Skeletal muscle tissue (tissue), 4 donors: ENCODE measurements around the gene NPC1L1. TPM values are rescaled to one million over a fixed set of nuclear protein-coding genes. Genes with fewer than 3 reads are reported as not detected.

ENCODE experiments used
- H3K27ac ChIP-seq: one replicate; pipeline ENCODE4 v1.7.0; 2013; ENCODE audit warnings: mild to moderate bottlenecking, low read depth, low read length, inconsistent platforms
- H3K27me3 ChIP-seq, 3 donors: one replicate each; pipeline ENCODE4 v1.7.0; 2013; ENCODE audit warnings: low read length in 3 of 3; ENCODE audit not compliant: control insufficient read depth in 3 of 3, insufficient read depth in 3 of 3
- H3K36me3 ChIP-seq, 3 donors: one replicate each; pipeline ENCODE4 v1.7.0; 2013; ENCODE audit warnings: low read length in 3 of 3; ENCODE audit not compliant: control insufficient read depth in 3 of 3, insufficient read depth in 3 of 3
- H3K4me1 ChIP-seq, 3 donors: one replicate each; pipeline ENCODE4 v1.7.0; 2013; ENCODE audit warnings: low read length in 3 of 3, mild to moderate bottlenecking in 3 of 3; ENCODE audit not compliant: control insufficient read depth in 3 of 3, insufficient read depth in 3 of 3
- H3K4me3 ChIP-seq, 3 donors: one replicate each; pipeline ENCODE4 v1.7.0; 2013; ENCODE audit warnings: low read length in 3 of 3
- H3K9ac ChIP-seq, 3 donors: one replicate each; pipeline ENCODE4 v1.7.0; 2013; ENCODE audit warnings: low read length in 3 of 3, mild to moderate bottlenecking in 3 of 3, moderate library complexity in 2 of 3, low read depth in 1 of 3
- H3K9me3 ChIP-seq, 3 donors: one replicate each; pipeline ENCODE4 v1.7.0; 2013; ENCODE audit warnings: low read length in 3 of 3; ENCODE audit not compliant: control insufficient read depth in 3 of 3
- total RNA-seq: library from RNA; depleted of rRNA; stranded (reverse); fragments of >200 nt; gene quantifications from one replicate; pipeline ENCODE4 v1.2.3, GENCODE V29; 2014
- donor health status: Osteomylitis.

Gene NPC1L1
- total RNA-seq, 1 donor from 2014 or later = not detected

DNA sequence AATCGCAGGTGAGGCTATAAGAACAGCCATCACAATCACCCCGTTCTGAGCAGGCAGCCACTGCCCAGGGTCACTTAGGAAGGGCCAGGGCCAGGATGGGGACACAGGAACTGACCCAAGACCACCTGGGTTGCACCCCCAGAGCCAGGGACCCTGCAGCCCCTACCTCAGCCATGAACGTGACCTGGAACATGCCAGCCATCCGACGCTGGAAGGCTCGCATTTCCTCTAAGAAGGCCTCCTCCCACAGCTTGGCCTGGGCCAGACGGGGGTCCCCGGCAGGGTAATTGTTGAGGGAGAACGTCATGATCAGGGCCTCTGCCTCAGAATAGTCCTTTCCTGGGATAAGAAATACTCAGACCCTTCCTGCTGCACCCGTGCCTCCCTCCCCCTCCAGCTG, 5.0 kb downstream of the NPC1L1 start:
- H3K9me3 ChIP-seq = no peaks in the 10 kb centered on the region
- H3K4me3 ChIP-seq = no peak overlapping the region
- H3K27ac ChIP-seq = no peak overlapping the region
- H3K27me3 ChIP-seq = no peaks in the 10 kb centered on the region
- no peaks in the 10 kb centered on the region for H3K4me1 ChIP-seq
- no peak overlapping the region for H3K9ac ChIP-seq
- no peaks in the 10 kb centered on the region for H3K36me3 ChIP-seq

DNA sequence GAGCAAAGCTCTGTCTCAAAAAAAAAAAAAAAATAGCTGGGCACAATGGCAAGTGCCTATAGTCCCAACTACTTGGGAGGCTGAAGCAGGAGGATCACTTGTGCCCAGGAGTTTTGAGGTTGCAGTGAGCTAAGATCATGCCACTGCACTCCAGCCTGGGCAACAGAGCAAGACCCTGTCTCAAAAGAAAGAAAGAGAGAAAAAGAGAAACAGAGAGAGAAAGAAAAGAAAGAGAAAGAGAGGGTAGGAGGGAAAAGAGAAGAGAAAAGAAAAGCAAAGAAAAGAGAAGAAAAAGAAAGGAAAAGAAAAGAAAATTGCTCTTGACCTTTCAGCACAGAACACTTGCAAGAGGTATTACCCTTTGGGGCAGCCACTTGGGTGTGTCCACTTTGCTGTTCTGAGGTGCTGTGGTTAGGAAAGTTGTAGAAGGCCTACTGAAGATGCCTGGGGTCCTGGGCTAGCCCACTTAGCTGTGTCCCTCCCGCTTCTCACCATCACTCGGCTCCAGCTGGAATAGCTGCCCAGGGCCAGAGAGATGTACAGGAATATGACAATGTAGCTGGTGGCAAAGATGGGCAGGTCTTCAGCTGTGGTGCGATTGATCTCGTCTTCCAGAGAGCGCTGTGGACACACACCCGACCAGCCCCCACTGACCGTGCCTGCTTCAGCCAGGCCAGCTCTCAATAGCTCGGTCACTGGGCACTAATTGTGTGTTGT, 5.6 kb downstream of the NPC1L1 start:
- H3K27me3 ChIP-seq = no peaks in the 10 kb centered on the region
- no peak overlapping the region for H3K4me3 ChIP-seq
- no peak overlapping the region for H3K27ac ChIP-seq
- H3K9ac ChIP-seq = no peak overlapping the region
- no peaks in the 10 kb centered on the region for H3K9me3 ChIP-seq
- no peaks in the 10 kb centered on the region for H3K36me3 ChIP-seq
- no peaks in the 10 kb centered on the region for H3K4me1 ChIP-seq

DNA sequence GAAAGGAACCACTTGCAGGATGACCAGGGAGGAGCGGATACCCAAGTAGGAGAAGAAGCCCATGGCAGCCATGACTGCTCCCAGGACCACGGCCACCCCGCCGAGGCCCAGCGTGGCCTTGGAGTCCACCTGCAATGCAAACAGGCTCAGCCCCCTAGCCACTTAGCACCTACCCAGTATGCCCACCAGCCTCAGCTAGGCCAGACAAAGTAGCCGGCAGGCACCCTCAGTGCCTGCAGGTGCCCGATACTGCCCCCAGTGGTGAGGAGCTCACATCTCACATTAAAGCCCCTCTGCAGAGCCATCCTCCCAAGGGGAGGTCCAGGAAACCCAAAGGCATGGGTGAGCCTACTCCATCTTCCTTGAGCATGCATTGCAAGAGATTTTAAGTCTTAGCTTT, 6.6 kb downstream of the NPC1L1 start:
- Histone ChIP-seq H3K36me3 (no peaks in the 10 kb centered on the region), H3K9me3 (no peaks in the 10 kb centered on the region), H3K27ac (no peak overlapping the region), H3K27me3 (no peaks in the 10 kb centered on the region), H3K4me1 (no peaks in the 10 kb centered on the region), H3K9ac (no peak overlapping the region), H3K4me3 (no peak overlapping the region)

DNA sequence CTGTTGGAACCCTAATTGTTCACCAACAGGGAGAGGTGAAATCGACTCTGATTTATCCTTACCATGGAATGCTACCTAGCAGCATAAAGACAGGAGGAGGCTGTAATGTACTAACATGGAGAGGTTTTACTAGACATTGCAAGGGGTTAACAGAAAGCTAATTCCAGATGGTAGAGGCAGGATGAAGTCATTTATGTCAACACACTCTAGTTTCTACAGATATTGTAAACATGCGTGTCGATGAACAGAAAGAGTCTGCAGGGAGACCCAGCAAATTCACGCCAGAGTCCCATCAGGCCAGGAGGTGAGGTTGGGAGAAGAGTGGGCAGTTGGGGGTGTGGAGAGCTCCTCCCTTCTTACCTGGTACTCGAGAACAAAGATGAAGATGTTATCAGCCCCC, 7.0 kb downstream of the NPC1L1 start:
- Histone ChIP-seq H3K9me3 (no peaks in the 10 kb centered on the region), H3K36me3 (no peaks in the 10 kb centered on the region), H3K4me1 (no peaks in the 10 kb centered on the region), H3K9ac (no peak overlapping the region), H3K27me3 (no peaks in the 10 kb centered on the region), H3K4me3 (no peak overlapping the region), H3K27ac (no peak overlapping the region)

DNA sequence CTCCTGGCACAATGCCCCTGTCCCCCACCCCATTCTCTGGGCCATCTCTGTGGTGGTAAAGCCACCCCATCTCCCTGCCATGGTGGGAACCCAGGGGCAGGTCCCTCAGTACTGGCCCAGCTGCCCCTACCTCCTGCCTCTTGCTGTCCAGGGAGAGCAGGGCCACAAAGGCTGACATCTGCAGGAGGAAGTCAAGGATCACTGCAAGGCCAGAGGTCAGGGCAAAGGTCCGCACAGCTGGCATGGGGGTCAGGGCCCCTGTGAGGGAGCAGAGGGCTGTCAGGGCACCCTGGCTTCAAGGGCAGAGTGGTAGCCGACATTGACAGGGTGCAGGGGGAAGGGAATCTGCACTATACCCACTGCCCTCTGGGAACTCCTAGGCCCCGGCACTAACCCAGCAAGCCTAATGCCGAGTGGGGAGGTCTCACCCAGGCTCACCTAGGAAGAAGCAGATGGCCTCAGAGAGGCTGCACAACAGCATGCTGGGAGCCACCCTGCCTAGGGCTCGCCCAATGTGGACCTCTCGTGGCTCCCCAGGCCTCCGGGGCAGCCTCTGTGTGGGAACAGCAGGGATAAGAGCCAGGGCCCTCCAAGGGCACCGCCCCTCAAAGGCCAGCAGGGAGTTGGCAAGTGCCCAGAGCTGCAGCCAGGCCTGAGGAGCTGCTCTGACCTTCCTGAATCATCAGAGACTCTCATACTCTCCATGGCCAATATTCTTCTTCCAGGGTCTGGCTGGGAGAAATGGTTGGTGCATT, 7.7 kb downstream of the NPC1L1 start:
- no peak overlapping the region for H3K9ac ChIP-seq
- H3K4me1 ChIP-seq = no peaks in the 10 kb centered on the region
- H3K4me3 ChIP-seq = no peak overlapping the region
- H3K27ac ChIP-seq = no peak overlapping the region
- H3K36me3 ChIP-seq = no peaks in the 10 kb centered on the region
- H3K27me3 ChIP-seq = no peaks in the 10 kb centered on the region
- H3K9me3 ChIP-seq = no peaks in the 10 kb centered on the region

DNA sequence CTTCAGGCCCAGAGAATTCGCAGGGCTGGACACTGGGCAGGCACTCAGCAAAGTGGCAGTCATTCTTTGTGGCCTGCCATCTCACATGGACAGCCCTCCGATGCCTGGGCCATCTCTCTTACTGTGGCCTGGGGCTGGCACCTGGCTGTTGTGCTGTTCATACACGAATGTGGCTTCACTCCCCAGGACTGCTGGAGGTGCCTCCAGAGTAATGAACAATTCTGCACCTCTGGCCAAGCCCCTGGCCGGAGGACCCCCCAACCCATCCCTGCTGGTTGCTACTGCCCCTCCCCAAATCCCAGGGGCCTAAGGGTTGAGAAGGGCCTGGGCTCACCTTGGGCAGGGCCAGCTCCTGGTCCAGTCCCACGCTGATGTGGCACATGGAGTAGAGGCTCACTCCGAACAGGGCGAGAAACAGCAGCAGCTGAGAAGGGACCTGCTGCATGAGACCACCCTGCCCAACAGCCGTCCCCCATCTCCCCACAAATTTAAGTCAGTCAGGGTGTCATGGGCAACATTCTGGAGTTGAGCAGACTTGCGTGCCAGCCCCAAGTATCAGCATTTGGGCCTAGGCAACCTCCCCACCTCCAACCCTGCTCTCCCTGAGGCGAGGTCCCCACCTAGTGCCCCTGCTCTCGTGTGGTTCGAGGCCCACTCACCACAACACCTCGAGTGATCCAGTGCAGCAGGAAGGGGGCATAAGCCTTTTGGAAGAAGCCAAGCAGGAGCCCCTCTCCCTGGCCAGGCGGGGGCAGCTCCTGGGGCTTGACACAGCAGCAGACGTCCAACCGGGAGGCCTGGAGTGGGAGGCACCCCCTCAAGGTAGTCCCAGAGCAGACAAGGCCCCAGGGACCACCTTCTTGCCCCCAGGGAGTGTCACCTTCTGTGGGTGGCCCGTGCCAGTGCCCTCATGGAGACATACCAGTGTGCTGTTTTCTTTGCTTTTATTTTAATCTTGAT, 9.4 kb downstream of the NPC1L1 start:
- Histone ChIP-seq H3K36me3 (no peaks in the 10 kb centered on the region), H3K4me3 (no peak overlapping the region), H3K9ac (no peak overlapping the region), H3K9me3 (peaks cover 0 to 3% (median 0%) of the 10 kb centered on the region in 3 donors), H3K4me1 (no peaks in the 10 kb centered on the region), H3K27me3 (no peaks in the 10 kb centered on the region), H3K27ac (no peak overlapping the region)

DNA sequence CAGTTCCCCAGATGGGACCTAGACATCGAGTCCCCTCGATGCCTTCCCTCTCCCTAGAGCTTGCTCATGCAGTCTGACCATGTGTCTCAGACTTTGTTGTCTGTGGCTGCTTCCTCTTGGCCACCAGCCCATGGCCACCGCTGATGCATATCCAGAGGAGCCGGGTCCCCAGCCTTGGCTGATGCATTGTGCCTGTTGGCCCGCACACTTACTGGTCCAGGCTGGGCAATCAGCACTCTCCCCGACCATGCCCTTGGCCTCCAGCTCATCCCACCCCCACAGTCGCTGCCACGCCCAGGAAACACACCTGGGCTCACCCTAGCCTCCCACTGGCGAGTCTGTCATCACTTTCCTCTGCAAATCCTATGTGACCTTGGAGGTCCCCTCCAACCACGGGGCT, 10.1 kb downstream of the NPC1L1 start:
- no peaks in the 10 kb centered on the region for H3K36me3 ChIP-seq
- no peaks in the 10 kb centered on the region for H3K4me1 ChIP-seq
- H3K27me3 ChIP-seq = no peaks in the 10 kb centered on the region
- no peak overlapping the region for H3K9ac ChIP-seq
- H3K27ac ChIP-seq = no peak overlapping the region
- H3K4me3 ChIP-seq = no peak overlapping the region
- H3K9me3 ChIP-seq = peaks cover 0 to 3% (median 0%) of the 10 kb centered on the region in 3 donors

DNA sequence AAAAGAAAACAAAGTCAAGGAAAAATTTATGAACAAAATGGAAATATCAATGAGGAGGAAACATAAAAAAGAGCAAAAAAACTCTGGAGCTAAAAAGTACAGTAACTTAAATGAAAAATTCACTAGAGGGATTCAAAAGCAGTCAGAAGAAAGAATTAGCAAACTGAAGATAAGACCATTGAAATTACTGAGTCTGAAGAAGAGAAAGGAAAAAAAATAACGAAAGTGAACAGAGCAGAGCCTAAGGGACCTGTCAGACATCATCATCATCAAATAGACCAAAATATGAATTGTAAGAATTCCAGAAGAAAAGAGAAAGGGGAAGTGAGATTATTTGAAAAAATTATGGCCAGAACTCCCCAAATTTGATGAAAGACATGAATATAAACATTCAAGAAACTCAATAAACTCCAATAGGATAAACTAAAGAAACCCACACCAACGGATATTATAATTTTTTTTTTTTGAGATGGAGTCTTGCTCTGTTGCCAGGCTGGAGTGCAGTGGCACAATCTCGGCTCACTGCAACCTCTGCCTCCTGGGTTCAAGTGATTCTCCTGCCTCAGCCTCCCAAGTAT, 16.2 kb downstream of the NPC1L1 start:
- no peaks in the 10 kb centered on the region for H3K4me1 ChIP-seq
- H3K9ac ChIP-seq = no peak overlapping the region
- no peak overlapping the region for H3K27ac ChIP-seq
- H3K27me3 ChIP-seq = no peaks in the 10 kb centered on the region
- H3K4me3 ChIP-seq = no peak overlapping the region
- H3K9me3 ChIP-seq = peaks cover 0 to 3% (median 0%) of the 10 kb centered on the region in 3 donors
- no peaks in the 10 kb centered on the region for H3K36me3 ChIP-seq

DNA sequence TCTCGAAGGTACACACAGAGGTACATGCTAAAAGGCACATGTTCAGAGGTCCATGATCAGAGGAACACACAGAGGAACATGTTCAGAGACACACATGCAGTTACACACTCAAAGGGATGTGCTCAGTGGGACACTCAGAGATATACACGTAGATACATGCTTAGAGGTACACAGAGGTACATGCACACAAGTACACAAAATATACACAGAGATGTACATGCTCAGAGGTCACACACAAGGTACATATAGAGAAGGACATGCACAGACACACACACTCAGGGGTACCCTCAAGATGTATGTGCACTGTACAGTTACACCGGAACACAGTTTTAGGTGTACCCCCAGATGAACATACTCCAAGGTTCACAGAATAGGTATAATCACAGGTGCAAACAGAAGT, 18.8 kb downstream of the NPC1L1 start:
- Histone ChIP-seq H3K36me3 (no peaks in the 10 kb centered on the region), H3K4me3 (no peak overlapping the region), H3K27ac (no peak overlapping the region), H3K27me3 (no peaks in the 10 kb centered on the region), H3K9ac (no peak overlapping the region), H3K9me3 (no peaks in the 10 kb centered on the region), H3K4me1 (no peaks in the 10 kb centered on the region)
